Ureter (tissue), 1 donor: ENCODE measurements around the gene RIMBP2. TPM values are rescaled to one million over a fixed set of nuclear protein-coding genes. Genes with fewer than 3 reads are reported as not detected.

ENCODE experiments used
- DNase-seq: peaks from one replicate; pipeline ENCODE4 v3.0.0-alpha.2; 2020; ENCODE audit warnings: low spot score
- total RNA-seq: library from RNA; stranded (reverse); gene quantifications from one replicate; pipeline ENCODE4 v1.2.4, GENCODE V29; 2023
- donor health status: DM: yes; HTN: yes; CAD: no.

Gene RIMBP2
- total RNA-seq, 1 donor from 2014 or later: 0.57 TPM

DNA sequence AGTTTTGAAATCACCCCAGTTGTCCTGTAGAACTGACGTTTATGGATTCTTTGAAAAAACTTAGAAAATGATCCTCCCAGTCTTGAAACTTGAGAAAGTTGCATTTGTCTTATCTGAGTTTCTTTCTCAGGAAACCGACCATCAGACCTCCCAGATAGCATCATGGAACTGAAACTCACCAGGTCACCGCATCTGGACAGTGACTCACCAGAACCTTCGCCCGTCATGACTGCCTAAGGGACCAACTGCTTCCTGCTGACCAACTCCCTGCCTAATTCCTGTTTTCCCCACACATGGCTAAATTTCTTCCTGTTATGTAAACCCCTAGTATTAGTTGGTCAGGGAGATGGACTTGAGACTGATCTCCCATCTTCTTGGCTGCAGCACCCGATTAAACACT is 175.7 kb downstream of the RIMBP2 start:
- DNase-seq: no peak

DNA sequence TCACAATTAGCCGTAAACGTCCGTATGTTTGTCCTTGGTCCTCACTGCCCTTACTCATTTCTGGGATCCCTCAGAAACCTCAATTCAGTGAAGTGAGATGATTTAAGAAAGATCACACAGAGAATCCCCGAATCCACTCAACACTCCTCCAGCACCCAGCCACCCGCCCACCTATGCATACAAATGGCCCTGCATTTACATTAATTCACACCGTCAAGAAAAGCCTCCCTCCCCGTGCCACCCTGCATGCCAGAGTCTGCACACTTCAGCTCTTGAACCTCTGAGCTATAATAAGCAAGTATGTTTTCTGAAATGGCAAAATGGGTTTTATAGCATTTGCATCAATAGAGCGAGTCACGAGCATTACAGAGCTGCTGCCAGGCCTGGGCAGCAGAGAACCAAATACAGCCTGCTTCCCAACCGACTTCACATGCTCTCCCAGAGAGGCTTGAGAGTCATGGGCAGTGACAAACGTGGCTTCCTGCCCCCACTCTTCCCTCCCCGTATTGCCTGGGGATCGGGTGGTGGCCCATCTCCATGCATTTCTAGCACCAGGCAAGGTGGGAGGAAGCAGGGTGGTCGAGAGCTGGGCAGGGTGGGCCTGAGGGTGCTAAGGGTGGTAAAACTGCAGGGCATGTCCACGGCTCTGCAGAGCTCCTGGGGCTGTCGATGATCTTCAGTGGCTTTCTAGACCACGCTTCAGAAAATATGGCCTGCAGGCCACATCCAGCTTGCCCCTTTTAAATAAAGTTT is 177.6 kb downstream of the RIMBP2 start:
- DNase-seq: no peak

DNA sequence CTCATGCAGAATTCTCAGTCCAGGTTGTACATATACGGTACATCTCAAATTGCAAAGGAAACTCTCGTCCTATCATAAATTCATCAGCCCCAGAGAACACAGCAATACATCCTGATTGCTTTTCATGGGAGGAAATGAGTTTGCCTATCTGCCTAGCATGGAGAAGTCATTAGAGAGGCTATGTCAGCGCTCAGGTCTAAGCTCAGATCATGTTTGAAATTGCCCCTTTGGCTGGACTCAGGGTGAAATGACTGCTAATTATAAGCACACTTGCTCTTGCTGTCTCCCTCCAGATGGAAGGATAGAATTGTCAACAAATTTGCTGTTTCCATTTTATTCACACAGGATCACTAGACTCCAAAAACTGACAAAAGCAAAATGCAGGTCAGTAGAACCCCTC is 178.4 kb downstream of the RIMBP2 start:
- no peak for DNase-seq

DNA sequence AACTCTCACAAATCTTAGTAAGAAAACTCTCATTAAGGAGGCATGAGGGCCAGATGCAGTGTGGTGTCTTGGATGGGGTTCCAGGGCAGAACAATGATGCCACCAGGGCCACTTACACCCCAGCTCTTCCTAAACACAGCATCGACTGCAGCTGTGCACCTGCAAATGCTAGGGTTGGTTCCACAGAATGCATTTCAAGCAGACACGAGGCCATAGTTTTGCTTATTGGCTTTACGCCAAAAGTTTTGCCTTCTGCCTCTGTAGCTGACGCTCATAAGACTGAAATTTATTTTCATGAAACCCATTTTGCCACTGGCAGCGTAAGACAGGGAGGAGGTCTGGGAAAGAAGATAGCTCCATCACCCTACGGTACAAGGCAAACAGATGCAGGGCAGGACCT is 179.0 kb downstream of the RIMBP2 start:
- no peak for DNase-seq

DNA sequence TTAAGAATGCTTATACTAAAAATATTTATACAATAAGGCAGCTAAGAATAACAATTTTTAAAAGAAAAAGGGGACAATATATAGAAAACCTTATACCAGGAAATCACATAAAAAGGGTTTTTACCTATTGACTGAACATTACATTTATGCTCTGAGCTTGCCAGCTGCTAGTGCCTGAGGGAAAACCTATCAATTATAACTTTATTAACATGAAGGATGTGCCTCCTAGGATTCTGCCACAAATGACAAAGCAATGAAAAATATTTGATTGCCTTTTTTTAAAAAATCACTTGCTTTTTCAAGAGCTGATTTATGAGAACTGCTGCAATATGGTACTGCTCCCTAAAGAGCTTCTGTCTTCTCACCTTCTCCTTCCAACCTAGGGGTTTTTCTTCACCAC is 185.7 kb downstream of the RIMBP2 start:
- DNase-seq: no peak

DNA sequence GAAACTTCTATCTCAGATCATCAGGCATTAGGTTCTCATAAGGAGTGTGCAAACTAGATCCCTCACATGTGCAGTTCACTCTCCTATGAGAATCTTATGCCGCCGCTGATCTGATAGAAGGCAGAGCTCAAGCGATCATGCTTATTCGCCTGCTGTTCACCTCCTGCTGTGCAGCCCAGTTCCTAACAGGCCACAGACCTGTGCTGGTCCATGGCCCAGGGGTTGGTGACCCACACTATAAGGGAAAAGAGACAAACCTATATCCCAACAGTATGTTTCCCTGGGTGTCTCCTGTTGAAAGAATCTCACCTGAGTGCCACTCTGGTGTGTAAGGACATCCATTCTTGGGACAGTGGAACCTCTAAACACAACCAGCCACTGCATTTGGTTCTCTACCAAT is 186.3 kb downstream of the RIMBP2 start:
- DNase-seq: no peak

DNA sequence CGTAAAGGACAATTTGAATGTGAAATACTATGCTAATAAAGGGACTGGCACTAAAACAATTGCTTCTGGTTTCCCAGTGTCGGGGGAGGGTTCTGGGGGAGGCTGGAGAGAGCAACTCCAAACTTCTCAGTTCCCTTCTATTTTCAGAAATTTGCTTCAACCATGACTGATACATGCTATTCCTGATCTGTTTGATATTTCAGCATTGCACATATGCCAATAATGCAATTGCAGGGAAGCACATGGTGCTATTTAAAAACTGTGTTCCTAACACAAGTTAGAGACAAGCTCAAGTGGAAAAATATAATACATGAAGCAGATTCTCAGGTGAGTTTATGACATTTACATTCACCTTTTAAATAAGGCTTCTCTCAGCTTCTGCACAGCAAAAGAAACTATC is 188.9 kb downstream of the RIMBP2 start:
- DNase-seq: no peak

DNA sequence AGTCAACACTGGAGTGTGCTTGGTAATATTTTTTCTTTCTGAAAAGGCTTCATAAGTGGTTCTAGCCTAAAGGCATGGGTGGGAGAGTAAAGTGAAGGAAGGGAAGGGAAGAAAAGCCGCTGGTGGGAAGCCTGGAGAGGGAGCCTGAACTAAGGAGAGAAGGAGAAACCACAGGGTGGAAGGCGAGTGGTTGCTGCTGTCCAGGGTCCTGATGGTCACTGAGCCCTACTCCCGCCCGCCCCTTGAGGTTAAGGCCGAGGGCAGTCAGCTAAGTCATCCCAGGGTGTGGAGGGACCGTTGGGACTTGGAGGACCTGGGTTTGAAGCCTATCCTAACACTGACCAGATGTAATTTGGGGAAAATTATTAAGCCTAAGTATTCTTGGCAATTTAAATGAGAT is 189.3 kb downstream of the RIMBP2 start:
- DNase-seq: no peak

DNA sequence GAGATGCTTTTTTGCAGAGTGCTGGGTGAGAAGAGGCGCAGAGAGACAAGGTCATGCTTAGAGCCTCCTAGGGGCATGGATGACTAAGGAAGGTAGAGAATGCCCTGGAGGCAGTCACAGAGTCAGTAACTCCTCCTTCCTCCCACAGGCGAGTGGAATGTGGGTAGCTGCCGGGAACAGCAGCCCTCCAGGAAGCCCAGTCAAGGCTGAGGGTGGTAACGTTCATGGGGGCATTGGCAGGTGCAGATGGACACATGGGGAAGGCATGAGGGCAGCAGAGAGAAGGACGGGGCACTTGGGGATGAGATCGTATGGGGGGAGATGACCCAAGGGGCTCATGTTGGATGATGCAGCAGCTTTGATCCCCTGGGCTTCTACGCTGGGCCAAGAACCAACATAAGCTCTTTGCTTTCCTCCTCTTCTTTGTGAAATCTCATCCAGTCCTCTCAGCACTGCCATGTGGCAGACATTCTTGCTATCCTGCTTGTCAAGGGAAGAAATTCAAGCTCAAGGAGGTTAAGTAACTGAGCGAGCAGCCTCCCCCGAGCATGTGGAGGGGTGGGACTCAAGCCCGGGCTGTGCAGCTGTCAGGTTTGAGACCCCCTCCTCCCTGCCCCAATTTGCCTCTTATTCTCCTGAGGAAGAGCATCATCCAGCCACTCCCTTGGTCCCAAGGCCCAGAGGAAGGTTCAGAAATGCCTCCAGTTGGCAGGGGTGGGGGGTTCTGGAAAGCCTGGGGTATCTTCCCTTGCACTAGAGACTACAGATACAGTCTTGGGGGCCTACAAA is 190.5 kb downstream of the RIMBP2 start:
- DNase-seq: no peak

DNA sequence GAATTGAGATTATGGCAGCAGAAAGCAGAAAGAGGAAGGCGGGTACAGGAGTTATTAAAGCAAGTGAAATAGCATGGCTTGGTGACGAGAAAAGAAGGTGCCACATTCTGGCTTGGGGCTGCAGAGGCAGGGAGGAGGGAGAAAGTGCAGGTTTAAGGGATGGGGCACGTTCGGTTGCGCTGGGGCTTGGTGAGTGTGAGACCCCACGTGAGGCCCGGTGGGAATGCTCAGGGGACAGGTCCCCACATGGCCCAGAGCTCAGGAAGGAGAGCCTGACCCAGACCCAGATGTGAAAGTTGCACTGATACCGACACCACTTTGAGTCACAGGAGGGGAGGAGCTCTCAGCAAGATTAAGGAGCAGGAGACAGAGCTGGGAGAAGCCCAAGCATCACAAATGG is 191.3 kb downstream of the RIMBP2 start:
- DNase-seq: no peak

DNA sequence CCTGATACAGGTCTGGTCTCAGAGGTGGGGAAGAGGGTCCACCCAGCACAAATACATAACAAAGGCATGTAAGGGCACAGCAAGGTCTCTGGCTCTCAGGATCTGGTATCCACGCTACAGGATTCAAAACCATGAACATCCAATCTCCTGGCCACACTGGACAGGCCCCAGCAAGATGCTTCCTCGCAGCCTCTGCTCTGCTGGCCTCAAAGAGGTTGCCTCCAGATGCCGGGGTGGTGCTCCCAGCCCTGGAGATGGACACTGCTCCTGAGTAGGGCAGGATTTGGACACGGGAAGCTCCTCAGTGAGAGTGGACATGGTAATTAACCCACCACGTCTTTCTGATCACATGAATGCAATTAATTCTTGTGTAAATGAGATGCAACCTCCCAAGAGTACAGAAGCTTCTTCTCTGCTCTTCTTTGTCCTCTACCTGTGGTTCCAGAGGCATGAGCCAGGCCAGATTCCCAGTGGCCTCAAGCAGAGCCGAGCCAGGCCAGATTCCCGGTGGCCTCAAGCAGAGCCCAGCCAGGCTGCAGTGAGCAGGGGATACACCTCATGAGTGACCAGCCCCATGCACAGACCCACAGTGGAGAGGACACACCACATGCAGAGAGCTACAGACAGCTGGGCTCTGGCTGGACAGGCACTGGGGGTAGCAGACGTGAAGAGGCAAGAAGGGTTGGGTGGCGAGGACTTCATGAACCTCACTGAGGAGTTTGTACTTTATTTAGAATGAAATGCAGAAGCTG is 192.1 kb downstream of the RIMBP2 start:
- no peak for DNase-seq

DNA sequence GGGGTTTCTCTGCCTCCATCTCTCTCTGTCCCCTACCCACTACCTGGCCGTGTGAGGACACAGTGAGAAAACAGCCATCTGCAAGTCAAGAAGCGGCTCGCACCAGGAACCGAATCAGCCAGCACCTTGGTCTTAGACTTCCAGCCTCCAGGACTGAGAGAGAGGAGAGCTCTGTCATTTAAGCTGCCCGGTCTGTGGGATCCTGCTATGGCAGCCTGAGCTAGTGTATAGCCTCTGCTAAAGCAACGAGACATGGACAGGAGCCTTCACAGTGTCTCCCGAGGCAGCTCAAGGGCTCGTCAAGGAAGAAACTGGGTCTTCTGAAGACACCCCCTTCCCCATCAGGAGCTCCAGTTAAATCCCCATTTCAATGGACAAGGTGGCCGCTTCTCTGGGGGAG is 192.9 kb downstream of the RIMBP2 start:
- DNase-seq: no peak

DNA sequence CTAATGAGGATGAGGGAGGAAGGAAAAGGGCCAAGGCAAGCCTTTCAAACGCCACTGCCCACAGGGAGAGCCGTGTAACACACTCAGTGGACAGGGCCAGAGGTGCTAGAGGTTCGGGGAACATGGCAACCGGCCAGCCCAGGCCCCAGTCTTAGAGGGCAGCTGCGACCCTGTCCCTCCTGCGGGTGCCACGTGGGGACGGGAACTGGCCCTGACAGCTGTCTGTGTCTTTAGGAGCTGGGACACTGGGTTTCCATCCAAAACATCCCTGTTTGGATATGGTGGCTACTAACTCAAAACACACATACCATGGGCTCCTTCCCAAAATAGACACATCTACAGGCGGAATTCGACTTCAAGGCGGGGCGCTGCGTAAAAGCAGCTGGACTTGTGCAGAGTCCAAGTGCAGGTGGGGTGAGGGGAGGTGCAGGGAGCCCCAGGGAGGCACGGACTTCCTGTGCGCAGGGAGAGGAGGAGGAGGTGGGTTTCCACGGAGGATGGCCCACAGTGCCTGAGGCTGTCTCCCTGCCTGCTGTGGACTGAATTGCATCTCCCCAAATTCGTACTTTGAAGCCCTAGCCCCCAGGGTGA is 193.8 kb downstream of the RIMBP2 start:
- DNase-seq: no peak

DNA sequence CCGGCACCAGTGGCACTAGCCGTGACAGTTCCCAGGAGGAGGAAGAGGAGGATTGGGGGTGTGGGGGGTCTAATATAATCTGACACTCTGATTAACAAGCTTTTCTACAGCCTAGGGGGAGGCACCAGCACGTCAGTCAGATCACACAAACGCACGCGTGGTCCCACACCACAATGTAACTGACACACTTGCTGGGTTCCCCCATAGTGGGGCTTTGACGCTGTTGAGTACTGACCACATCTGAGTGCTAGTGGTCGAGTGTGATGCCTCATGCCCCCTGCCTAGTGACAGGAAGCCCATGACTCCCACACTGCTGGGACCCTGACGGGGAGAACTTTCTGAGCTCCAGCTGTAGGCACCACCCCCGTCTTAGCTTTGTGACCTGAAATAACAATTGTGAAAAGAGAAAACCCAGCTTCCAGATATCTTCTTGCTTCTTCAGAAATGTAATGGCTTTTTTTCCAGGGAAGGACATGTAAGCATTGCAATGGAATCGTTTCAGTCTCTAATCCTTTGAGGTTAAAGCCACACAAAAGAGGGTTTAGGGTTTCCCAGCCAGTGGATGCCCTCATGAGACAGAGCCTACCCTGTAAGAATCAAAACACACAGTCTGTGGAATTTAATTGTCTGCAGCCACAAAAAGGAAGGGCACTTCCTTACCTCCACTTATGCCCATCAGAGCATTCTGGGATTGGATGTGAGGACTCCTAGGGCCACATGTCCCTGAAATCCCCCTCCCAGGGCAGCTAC is 194.5 kb downstream of the RIMBP2 start:
- no peak for DNase-seq

DNA sequence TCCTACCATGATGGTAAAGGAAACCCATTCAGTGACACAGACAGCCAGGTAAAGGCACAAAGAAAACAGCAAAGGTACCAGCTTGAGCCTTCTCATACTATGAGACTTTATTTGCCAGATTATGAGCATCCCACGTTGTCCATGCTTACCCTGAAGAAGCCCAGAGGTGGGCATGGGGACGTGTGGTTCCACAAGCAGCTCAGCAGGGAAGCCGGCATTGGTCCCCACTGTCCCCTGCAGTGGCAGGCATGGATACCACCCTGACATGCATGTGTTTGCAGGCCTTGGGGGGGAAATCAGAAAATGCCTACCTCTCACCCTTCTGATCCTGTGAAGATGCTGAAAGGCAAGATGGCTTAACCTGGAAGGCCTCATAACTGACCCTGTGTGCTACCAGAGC is 195.3 kb downstream of the RIMBP2 start:
- DNase-seq: no peak

DNA sequence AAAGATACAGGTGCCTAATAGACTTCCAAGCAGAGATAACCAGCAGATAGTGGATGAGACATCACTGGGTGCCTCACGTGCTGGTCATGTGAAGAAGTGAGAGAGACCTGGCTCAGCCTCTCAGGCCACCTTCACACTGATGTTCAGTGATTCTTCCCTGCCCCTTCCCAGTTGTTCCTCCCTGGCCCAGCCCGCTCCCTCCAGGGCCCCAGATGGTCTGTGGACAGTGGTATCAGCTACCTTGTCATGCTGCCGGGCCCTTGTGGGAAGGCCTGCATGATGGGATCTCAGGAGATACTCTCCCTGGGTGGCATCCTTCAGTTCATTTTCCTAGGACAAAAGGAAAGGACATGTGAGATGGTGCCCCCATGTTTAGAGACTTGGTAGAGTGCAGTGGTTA is 198.5 kb downstream of the RIMBP2 start:
- DNase-seq: no peak

DNA sequence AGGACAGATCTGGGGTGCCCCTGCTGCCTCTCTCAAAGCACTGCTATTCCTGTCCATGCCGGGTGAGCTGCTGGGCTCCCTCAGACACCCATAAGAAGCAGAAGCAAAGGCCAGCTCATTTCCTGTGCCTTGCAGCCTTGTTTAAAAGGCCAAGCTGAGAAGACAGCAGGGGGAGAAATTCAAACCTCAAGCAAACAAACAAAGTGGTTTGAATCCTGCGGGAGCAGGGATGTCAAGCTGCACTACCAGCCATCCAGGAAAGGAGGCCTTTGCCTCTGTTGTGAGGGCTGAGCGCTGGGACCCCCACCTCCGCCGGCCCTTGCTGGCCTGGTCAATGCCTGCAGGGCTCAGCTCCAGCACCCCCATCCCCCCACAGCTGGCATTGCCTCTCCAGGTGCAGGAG is 201.9 kb downstream of the RIMBP2 start:
- DNase-seq: no peak

DNA sequence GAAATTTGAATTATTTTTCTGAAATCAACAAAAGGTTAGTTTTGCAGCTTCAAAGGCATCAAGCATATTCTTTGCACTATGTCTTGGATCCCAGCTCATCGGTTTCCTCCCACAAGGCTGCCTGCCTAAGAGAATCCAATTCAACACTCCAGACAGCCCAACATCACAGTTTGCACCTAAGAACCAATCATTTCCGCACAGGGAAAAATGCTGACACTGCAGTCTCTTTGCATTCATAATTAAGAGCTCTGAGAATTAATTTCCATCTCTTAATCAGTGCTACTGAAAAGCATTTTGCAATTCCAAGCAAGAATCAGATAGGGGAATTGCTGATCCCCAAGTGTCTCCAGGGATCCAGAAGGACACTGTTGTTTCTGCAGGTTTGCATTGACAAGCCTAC is 202.5 kb downstream of the RIMBP2 start:
- no peak for DNase-seq

DNA sequence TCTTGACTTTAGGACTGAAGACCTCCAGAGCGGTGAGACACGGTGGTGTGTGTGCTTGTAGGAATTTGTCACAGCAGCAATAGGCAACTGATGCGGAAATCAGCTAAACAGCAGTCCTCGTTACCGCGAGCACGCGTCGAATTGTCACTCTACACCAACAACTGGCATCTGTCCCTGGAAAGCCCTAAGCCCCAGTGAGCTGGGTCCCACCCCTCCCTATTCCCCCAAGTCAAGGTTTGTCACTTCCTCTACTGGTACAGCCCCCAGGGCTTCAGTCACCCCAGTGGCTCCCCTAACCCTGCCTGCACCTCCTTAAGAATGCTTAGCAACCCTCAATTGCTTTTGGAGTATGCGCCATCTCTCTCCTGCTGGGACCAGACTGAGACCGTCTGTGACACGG is 204.8 kb downstream of the RIMBP2 start:
- DNase-seq: no peak

DNA sequence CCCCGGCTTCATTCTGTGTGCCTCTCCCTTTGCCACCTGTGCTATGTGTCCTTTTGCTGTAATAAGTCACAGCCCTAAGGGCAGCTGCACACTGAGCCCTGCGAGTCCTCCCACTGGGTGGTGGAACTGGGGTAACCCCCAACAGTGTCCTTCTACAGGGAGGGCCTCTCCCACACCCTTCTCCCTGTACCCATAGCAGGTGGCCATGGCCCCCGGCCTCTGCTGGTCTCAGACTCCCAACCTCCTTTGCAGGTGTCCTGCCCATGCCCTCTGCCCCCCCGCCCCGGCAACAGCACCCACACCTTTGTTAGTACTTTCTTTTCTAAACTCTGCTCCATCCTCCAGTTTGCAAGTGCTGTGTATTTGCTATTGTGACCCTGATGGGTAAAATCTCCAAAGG is 206.6 kb downstream of the RIMBP2 start:
- DNase-seq: no peak

DNA sequence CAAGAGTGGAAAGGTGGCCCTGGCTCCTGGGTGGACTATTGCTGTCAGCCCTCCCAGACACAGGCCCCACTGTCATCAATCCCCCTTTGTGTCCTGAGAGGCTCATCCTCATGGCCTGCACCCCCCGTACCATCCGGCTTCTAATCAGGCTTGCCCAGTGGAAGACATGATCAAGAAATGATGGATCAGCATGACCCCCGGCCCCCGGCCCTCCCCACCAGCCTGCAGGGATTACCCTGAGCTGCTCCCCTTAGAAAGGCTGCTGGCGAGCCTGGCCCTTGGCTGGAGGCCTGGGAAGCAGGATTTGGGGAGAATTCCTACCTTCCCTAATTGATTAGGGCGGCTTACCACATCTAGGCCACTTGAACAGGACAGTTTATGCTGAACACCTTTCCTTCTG is 207.3 kb downstream of the RIMBP2 start:
- DNase-seq: no peak

DNA sequence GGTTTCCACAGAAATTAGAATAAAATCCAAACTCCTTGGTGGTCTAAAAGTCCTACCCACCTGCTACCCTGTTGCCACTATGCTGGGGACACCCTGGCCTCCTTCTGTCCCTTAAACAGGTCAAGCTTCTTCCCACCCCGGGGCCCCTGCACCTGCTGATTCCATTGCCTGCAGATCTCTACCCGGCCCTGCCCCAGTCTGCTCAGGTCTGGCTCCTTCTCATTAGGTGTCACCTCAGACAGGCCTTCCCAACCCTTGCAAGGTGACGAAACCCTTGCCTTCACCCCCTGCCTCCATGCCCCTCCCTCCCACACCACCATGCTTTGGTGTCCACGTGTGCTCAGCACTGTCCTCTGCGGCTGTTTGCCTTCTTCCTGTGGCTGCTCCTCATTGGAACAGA is 207.8 kb downstream of the RIMBP2 start:
- no peak for DNase-seq
